ENCODE results near the gene SOX12.

DNA sequence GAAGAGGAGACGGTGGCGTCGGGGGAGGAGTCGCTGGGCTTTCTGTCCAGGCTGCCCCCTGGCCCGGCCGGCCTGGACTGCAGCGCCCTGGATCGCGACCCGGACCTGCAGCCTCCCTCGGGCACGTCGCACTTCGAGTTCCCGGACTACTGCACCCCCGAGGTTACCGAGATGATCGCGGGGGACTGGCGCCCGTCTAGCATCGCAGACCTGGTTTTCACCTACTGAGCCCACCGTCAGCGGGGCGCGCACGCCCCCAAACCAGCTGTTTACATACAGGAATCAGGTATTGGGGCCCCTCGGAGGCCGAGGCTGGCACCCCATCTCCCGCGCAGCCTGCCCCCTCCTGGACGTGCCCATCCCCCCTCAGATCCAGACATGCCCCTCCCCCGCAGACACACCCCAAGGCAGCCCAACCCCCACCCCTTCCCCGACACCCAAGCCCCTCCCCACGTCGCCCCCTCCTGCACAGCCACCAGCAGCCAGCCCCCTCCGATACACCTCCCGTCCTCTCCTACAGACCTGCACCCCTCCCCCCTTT, 1.4 kb downstream of the SOX12 start:
- no peak for TF ChIP-seq GABPA (IDR thresholded peaks at IDR 0.05 in 1 of 2, conservative IDR thresholded peaks at IDR 0.05 in 1 of 2)
- TF ChIP-seq, protein P1, sequence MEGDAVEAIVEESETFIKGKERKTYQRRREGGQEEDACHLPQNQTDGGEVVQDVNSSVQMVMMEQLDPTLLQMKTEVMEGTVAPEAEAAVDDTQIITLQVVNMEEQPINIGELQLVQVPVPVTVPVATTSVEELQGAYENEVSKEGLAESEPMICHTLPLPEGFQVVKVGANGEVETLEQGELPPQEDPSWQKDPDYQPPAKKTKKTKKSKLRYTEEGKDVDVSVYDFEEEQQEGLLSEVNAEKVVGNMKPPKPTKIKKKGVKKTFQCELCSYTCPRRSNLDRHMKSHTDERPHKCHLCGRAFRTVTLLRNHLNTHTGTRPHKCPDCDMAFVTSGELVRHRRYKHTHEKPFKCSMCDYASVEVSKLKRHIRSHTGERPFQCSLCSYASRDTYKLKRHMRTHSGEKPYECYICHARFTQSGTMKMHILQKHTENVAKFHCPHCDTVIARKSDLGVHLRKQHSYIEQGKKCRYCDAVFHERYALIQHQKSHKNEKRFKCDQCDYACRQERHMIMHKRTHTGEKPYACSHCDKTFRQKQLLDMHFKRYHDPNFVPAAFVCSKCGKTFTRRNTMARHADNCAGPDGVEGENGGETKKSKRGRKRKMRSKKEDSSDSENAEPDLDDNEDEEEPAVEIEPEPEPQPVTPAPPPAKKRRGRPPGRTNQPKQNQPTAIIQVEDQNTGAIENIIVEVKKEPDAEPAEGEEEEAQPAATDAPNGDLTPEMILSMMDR (IDR thresholded peaks at IDR 0.05; ENCODE audit: low read depth, low read length, missing input control) = no peak
- TF ChIP-seq, protein P2, sequence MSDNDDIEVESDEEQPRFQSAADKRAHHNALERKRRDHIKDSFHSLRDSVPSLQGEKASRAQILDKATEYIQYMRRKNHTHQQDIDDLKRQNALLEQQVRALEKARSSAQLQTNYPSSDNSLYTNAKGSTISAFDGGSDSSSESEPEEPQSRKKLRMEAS (IDR thresholded peaks at IDR 0.05) = no peak
- TF ChIP-seq, protein P3, sequence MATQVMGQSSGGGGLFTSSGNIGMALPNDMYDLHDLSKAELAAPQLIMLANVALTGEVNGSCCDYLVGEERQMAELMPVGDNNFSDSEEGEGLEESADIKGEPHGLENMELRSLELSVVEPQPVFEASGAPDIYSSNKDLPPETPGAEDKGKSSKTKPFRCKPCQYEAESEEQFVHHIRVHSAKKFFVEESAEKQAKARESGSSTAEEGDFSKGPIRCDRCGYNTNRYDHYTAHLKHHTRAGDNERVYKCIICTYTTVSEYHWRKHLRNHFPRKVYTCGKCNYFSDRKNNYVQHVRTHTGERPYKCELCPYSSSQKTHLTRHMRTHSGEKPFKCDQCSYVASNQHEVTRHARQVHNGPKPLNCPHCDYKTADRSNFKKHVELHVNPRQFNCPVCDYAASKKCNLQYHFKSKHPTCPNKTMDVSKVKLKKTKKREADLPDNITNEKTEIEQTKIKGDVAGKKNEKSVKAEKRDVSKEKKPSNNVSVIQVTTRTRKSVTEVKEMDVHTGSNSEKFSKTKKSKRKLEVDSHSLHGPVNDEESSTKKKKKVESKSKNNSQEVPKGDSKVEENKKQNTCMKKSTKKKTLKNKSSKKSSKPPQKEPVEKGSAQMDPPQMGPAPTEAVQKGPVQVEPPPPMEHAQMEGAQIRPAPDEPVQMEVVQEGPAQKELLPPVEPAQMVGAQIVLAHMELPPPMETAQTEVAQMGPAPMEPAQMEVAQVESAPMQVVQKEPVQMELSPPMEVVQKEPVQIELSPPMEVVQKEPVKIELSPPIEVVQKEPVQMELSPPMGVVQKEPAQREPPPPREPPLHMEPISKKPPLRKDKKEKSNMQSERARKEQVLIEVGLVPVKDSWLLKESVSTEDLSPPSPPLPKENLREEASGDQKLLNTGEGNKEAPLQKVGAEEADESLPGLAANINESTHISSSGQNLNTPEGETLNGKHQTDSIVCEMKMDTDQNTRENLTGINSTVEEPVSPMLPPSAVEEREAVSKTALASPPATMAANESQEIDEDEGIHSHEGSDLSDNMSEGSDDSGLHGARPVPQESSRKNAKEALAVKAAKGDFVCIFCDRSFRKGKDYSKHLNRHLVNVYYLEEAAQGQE (IDR thresholded peaks at IDR 0.05) = no peak
- no peak for TF ChIP-seq FOXA1 (IDR thresholded peaks at IDR 0.05)
- TF ChIP-seq RAD21 (IDR thresholded peaks at IDR 0.05) = no peak
- TF ChIP-seq JUND (IDR thresholded peaks at IDR 0.05) = no peak
- no peak for TF ChIP-seq TAF1 (conservative IDR thresholded peaks at IDR 0.05)
- TF ChIP-seq, protein P4, sequence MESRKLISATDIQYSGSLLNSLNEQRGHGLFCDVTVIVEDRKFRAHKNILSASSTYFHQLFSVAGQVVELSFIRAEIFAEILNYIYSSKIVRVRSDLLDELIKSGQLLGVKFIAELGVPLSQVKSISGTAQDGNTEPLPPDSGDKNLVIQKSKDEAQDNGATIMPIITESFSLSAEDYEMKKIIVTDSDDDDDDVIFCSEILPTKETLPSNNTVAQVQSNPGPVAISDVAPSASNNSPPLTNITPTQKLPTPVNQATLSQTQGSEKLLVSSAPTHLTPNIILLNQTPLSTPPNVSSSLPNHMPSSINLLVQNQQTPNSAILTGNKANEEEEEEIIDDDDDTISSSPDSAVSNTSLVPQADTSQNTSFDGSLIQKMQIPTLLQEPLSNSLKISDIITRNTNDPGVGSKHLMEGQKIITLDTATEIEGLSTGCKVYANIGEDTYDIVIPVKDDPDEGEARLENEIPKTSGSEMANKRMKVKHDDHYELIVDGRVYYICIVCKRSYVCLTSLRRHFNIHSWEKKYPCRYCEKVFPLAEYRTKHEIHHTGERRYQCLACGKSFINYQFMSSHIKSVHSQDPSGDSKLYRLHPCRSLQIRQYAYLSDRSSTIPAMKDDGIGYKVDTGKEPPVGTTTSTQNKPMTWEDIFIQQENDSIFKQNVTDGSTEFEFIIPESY (IDR thresholded peaks at IDR 0.05) = no peak
- no peak for TF ChIP-seq NR2F2 (IDR thresholded peaks at IDR 0.05)
- TF ChIP-seq SP1 (IDR thresholded peaks at IDR 0.05) = no peak
- no peak for TF ChIP-seq YY1 (IDR thresholded peaks at IDR 0.05)
- TF ChIP-seq, protein P5, sequence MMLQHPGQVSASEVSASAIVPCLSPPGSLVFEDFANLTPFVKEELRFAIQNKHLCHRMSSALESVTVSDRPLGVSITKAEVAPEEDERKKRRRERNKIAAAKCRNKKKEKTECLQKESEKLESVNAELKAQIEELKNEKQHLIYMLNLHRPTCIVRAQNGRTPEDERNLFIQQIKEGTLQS (IDR thresholded peaks at IDR 0.05) = no peak
- no peak for TF ChIP-seq RXRA (IDR thresholded peaks at IDR 0.05)

Data from liver (tissue), 3 donors.